A549 treated with Hydrocortisone at 1 μM for 4 hours (cell line): ENCODE data around the gene NQO1. TPM values are rescaled to one million over a fixed set of nuclear protein-coding genes. Genes with fewer than 3 reads are reported as not detected.

Experiments
- total RNA-seq: library from RNA; stranded (reverse); fragments of 200-300 nt; extraction: Qiagen RNA extraction; gene quantifications from 5 replicates; pipeline ENCODE4 v1.2.3, GENCODE V29; 2022

NQO1 gene
- total RNA-seq, result 2,292 to 2,538 TPM (median 2,443 TPM) in 5 replicates

DNA sequence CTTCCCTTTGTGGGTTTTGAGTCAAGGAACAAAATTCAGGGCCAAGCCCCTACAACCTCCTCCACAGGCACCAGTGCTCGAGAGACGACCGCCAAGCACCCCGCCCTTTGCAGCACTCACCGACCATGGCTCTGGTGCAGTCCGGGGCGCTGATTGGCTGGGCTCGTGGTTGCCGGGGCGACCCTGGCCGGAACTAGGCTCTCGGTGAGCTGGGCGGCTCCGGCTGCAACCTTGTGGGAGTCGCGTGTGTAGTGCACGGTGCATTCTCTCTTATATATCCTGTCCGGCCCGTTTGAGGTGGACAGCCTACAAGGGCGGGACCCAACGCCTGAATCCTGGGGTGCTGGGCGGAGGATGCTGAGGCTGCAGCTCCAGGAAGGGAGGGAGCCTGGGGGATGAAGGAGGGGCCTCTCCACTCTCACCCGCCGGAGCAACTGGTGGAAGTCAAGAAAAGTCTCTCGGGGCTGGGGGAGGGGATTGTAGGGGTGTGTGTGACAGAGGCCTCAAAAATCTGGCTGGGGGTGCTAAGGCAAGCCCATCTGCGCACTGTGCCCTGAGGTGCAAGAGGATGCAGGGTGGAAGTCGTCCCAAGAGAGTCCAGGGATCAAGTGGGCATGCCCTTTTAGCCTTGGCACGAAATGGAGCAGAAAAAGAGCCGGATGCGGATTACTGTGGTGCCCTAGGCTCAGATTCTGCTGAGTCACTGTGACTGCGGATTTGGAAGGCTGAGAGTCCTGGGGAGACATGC lies at the start of gene NQO1:
NQO1 (minus strand) TSS at position 248 of the 748 bp plus-strand sequence; CDS start at position 127, 121 bp downstream.

DNA sequence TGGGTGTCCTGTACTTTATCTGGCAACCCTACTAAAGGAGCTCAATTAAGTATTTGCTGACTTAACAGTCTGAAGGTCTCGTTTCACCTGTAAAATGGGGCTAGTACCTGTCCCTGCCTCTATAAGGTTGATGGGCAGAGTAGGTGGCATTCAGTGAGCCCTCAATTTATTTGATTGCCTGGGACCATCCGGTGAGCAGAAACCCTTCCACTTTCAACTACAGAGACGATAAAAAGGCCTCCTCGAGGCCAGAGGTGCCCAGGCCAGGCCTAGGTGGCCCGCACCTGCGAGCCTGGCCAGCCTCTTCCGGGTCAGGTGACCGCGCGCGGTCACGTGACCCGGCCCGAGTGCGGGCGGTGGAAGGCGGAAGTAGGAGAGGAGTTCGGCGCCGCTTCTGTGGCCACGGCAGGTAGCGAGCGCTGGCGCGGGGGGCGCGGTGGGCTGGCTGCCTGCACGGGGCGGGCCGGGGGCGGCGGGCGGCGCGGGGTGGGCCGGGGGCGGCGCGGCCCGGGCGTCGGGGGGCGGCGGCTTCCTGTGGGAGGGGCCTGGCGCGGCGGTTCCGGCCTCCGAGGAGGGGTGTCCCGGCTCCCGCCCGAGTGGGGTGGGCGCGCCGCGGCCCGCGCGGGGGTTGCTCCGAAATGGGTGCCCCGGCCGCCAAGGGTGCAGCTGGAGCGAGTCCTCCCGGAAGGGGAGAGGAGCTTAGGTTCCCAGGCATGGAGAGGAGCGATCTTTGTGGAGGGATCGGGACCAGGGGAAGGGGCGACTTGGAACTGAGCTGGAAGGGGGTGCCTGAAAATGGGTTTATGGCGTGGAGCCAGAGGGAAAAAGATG lies 35.8 kb upstream of the NQO1 start, which contains the start of gene WWP2:
WWP2 (plus strand) TSS at position 350 of the 831 bp plus-strand sequence. CDS start 24,679 bp downstream, outside the sequence.

DNA sequence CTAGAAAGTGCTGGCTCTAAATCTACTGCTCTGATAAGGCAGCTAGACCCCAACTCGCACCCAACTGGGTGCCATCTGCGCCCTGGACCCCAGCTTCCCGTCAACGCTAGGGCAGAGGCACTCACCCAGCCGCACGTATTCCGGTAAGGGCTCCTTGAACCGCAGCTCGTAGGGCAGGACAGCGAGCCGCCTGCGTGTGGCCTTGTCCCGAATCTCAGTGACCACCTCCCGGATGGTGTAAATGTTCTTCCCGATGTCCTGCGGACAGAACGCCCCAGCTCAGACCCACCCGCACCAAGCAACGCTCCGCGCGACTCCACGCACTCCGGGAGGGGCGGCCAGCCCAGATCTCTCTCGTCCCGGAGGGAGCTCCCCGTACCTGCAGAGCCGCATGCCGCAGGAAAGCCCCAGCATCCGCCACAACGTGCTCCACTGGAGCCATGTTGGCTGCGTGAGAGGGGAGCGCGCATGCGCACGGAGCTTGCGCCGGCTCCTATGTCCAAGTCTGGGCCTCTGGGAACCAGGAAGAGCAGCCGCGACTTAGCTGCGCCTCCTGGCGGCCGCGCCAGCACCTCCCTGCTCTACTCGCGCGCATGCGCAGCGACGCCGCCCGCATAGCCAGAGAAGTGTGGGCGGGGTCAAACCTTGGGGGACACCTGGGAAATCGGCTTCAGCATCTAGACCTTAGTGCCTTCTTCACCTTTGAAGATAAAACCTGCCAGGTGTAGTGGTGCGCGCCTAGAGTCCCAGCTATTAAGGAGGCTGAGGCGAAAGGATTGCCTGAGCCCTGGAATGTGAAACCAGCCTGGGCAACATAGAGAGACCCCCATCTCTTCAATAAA lies 28.3 kb upstream of the NQO1 start, which contains the start of gene NOB1:
NOB1 (minus strand) TSS at position 458 of the 842 bp plus-strand sequence; CDS start at position 442, 16 bp downstream.

Other genes with a start within 250 kb of the NQO1 start
- gene NFAT5, start 160.6 kb downstream of the NQO1 start, total RNA-seq, result 3.2 to 7.7 TPM (median 5.4 TPM) in 5 replicates
- gene NOB1, start 28.4 kb upstream of the NQO1 start, total RNA-seq, result 102 to 121 TPM (median 110 TPM) in 5 replicates
- 21.5 to 25.7 TPM (median 22.7 TPM) in 5 replicates for gene WWP2, start 35.8 kb upstream of the NQO1 start, total RNA-seq
- 0.05 to 0.13 TPM (median 0.10 TPM) in 4 of 5 replicates, not detected in the other for gene CLEC18A, start 224.8 kb upstream of the NQO1 start, total RNA-seq